Jurkat, Clone E6-1 (cell line): Measurements from ENCODE around the gene SP140L. TPM values are rescaled to one million over a fixed set of nuclear protein-coding genes. Genes with fewer than 3 reads are reported as not detected.
"Not testable (repeated sequence)": the region's sequence is repeated elsewhere in the genome, so short reads cannot be mapped to it uniquely, and the experiment has no call there.

ENCODE experiments used
- DNase-seq: peaks from one replicate; pipeline ENCODE4 v3.0.0-alpha.2; 2011; ENCODE audit warnings: low read depth, low spot score
- H3K4me3 ChIP-seq: 2 replicates; pipeline ENCODE4 v1.5.1; 2011; ENCODE audit warnings: mild to moderate bottlenecking, low read length, control low read depth, moderate library complexity
- polyA plus RNA-seq: library from polyadenylated mRNA; unstranded; fragments of >200 nt; gene quantifications from one replicate; pipeline ENCODE4 v1.2.1, GENCODE V29; 2012; ENCODE audit warnings: missing spikeins; ENCODE audit not compliant: insufficient read length, insufficient read depth

SP140L gene
- polyA plus RNA-seq = 23.8 TPM

DNA sequence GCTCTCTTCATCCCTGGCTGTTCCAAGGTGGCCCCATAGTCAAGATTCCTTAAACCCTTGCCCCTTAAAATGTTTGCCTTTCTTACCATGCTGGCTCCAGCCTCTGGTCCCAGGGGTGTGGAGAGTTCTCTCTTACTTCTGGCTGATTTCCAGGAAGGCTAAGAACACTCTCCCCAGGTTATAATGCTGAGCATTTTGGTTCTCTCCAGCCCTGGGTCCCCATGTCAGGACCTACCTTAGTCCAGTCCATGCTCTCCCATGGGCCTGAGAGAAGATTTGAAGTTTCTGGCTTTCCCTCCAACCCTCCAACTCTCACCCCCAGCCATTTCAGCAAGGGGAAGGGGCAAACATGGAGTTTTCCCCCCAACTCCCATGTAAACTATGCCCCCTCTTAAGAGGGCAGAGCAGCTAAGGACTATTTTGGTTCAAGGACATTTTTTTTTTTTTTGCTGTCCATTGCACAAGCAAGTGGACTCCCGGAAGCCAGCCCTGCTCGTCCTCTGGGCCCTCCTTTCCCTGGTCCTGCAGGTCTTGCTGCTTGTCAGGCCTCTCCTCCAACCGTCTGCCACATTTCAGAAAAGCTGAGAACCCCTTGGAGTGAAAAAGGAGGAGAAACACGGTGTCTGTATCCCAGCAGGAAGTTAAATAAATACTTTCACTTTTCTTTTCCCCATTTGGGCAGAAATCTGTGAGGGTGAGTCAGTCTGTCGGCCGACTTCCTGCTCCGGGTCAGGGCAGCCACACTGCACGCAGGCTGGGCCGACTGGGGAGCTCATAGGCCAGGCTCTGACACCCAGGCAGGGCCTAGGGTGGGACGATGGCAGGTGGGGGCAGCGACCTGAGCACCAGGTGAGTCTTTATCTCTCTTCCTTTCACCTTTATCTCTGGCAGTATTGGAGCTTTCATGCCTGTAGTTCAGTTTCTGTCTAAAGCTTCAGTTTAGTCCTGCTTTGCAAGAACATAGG is at the start of gene SP140L:
SP140L (plus strand) TSS at position 741 of the 965 bp plus-strand sequence; CDS start at position 818, 77 bp downstream.
- H3K4me3 ChIP-seq = peak within 1 kb of the TSS; percentile 61
- DNase-seq = peak; percentile 79

DNA sequence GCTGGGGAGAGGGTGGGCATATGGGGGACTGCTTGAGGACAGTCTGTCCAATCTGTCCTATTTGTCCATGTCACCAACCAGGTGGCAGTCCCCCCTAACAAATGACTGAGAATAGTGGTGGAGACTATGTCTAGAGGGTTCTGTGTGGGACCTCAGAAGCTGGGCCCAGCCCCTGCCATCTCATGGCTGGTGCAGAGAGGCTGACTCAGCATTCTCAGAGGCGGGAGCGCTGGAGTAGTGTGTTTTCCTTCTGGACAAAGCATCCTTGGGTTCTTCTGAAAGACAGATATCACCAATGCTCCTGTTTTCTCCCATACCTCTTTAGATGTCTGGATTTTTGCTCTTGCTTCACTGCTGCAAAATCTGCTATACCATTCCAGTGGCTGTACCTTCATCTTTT is 44.1 kb upstream of the SP140L start:
- H3K4me3 ChIP-seq = no peak overlapping the region
- no peak for DNase-seq

DNA sequence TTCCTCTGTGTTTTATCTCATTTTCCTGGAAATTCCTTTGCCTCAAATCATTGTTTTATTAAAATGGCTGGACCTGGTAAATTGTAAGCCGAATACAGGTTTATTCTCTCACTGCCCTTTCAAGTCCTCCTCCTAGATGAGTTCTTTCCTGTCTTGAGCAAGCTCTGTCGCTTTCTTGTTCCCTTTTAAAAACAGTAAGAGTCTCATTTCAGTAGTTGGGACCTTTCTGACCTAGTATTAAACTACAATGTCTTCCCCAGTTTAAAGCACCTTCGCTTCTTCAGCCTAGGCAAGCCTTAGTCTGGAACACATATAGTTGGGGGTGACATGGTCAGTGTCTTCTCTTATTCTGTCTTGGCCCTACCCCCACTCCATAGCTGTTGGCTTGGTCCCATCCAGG is 40.9 kb upstream of the SP140L start:
- H3K4me3 ChIP-seq = no peak overlapping the region
- DNase-seq = no peak

DNA sequence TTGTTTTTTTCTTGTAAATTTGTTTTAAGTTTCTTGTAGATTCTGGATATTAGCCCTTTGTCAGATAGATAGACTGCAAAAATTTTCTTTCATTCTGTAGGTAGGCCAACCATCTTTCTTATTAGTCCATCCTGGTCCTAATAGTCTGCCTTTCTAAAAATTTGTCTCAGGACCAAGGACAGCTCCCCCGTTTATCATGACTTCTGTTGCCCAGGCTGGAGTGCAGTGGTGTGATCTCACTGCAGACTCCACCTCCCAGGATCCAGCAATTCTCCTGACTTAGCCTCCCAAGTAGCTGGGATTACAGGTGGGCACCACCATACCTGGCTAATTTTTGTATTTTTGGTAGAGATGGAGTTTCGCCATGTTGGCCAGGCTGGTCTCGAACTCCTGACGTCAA is 37.7 kb upstream of the SP140L start:
- DNase-seq = peak; percentile 32
- not testable (repeated sequence) for H3K4me3 ChIP-seq

DNA sequence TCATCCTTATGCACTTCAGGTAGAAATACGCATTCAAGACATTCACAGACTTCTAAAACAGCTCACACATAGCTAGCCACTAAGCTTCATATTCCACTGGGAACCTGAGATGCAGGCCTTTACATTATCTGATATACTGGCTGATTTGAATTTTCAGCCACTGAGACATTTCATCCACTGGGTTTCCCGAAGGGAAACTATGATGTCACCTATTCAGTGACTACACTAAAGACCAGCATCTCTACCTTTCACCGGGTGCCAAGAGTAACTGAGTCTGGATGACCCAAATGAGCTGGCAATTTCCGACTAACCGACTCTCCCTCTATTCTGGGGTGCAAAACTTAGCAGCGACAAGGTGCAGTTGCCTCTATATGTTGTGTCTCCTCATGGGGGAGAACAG is 31.8 kb upstream of the SP140L start:
- H3K4me3 ChIP-seq = no peak overlapping the region
- DNase-seq = no peak

DNA sequence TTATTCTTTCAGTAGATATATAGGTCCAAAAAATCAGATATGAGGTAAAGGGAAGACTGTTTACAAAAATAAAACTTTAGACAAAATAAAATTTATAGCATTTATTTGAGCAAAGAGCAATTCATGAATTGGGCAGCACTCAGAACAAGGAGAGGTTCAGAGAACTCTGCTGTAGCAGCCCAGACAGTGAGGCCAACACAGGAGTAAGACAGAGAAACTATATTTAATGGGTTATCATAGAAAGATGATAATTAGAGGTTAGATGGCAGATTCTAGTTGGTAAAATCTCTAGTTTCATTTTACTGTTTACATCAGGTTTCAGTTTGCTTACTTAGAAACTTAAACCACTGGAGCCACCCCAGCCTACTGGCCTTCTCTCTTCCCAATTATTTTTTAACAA is 30.1 kb upstream of the SP140L start:
- no peak for DNase-seq

DNA sequence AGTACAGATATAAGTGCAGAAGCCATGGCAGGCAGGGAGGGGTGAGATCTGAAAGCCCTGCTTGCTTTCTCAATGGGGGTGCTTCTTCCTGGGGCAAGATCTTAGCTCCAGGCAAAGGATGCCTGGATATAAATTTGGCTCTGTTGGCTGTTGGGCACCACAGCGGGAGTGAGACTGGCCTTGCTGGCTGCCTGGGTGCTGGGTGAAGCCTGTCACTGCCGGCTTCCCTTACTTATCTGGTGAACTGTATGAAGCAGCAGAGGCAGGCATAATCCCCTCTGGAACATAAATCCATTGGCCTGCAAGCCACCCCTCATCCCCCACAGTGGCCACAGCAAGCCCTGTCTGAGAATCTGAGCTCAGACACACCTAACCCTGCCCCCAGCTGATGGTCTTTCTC is 27.4 kb upstream of the SP140L start:
- DNase-seq = no peak

More for the DNA sequence above, 30.1 kb upstream of the SP140L start:
- H3K4me3 ChIP-seq = no peak overlapping the region

DNA sequence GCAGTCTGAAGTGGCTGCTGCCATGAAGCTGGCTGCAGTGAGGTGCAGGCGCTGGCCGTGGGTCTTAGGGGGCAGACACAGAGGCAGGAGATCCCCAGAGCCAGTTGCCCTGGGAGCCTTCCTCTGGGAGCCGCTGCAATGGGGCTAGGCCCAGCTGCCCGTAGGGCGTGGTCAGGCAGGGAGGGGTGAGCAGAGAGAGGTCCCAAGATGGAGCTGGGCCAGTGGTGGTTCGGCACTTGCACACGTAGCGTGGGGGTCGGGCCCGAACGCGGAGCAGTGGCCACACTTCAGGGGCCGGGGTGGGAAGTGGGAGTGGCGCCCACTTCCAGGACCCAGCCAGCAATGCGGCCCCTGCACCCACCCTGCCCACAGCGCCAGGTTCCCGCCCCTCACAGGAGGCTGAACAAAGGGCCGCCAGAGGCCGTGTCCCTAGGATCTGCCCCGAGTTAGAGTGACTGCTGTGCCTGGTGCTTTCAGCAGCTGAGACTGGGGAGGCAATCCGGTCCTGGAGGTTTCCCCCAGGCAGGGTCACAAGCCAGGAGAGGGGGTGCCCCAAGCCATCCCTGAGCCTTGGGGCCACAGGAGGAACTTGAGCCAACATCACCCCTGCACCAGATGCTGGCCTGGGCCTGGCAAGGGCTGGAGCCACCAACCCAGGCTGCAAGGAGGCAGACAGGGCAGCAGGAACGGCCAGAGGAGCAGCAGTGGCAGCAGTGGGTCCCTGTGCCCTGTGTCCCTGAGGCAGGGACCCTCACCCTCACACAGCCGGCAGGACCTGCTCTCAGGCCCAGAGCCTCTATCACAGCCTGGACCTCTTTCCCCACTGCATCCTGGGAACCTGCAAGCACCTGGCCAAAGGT is 21.3 kb upstream of the SP140L start:
- H3K4me3 ChIP-seq = no peak overlapping the region
- no peak for DNase-seq

More for the DNA sequence above, 27.4 kb upstream of the SP140L start:
- no peak overlapping the region for H3K4me3 ChIP-seq

DNA sequence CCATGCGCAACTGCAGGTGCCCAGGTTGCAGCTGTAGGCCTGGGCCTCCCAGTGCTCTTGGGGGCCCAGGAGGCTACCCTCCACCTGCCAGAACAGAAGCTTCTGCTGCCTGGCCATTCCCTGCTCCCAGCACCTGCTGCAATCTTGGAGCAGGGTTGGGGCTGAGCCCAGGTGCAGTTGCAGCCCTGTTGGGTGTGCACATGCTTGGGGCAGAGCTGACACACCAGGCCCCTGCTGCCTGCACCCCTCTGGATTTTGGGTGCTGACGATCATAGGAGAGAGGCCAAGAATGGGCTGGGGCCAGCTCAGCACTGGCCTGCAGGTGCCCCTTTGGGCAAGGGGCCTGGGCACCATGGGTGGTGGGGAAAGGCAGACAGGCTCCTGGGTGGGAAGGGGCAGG is 20.5 kb upstream of the SP140L start:
- DNase-seq = no peak
- no peak overlapping the region for H3K4me3 ChIP-seq

DNA sequence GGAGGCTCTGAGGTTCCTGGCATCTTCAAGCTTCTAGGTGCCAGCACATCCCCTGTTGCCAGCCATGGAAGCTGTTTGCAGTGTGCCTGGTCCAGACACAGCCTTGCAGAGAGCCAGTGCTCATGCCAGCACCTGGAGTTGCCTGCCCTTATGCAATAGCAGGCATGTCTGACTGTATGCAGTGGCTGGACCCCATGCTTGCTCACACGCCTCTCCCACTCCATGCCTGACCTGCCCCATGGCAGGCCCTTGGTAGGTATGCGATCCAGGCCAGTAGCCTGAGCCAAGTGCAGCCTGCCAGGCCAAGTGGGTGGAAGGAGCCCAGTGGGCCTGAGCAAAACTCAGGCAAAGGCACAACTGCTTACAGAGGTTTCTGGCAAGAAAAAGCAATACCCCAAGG is 19.5 kb upstream of the SP140L start:
- no peak overlapping the region for H3K4me3 ChIP-seq
- no peak for DNase-seq

DNA sequence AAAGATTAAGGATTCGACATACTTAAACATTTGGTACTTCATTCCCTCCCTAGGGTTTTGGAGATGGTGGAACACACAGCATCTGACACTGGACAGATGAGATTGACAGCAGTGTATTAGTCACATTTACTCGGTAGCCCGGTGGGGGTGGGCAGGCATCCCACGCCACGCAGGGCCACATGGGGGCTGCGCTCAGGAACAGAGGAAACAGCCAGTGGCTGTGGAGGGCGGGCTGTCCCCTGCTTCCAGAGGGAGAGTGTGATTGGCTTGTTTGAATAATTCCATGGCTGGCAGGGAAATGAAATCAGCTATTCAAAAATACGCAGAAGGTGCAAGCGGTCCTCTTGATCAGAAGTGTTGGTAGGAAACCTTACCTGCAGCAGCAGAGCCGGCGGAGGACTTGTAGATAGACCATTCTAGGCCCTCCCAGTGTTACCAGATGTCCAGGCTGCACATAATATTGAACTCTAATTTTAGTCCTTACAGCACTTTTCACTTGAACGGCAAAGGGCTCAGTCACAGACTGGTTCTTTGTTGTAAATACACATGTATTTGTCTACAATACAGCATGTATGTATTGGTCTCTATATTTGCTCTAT is 18.5 kb upstream of the SP140L start:
- no peak overlapping the region for H3K4me3 ChIP-seq
- no peak for DNase-seq

DNA sequence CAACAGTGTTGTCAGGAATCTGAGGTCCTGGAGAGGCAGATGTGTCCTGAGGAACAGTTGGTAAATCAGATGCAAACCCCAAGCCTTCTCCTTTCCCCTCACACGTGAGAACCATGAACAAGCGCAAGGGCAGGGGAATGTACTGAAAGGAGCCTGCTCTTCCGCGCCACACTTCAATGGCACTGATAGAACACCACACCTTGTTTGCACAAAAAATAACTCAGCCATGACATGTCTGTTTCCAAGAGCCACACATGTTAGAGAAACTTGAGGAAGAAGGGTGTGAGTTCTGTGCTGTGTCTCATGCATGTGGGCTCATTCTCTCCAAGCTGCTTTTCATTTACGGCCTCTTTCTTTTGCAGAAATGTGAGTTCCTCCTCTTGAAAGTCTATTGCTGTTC is 16.2 kb upstream of the SP140L start:
- DNase-seq, H3K4me3 ChIP-seq: not testable (repeated sequence)

DNA sequence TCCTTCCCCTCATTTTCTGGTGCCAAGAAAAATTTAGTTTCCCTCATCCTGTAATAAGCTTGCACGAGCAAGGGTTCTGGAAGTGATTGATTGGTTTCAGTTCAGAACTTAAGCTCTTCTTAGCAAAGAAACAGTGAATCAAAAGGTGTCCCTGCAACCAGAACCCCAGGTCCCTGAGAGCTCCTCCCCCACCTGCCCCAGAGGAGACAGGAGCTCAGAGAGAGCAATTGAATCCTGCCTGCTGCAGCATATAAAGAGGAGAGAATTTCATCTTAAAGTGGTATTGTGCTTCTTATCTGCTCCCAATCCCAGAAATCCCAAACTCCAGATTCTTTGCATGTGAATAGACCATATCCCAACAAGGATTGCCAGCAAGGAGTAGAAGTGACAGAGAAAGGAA is 15.4 kb upstream of the SP140L start:
- H3K4me3 ChIP-seq, DNase-seq: not testable (repeated sequence)

DNA sequence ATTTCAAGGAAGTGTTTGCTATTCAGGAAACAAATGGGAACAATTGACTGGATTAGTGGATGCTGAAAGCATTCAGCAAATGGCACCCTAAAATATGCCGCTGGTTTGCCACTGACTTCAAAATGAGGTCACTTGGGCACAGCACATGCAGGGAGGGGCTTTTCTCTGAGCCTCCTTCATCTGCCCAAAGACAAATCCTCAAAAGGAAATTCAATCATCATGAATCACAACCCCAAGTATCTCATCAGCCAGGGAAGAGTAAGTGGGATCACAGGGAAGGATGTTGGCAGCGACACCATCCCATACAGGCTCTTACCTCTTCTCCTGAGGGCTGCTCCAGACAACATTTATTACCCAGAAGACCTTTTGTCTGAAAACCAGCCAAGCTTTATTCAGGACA is 14.4 kb upstream of the SP140L start:
- no peak overlapping the region for H3K4me3 ChIP-seq
- no peak for DNase-seq

DNA sequence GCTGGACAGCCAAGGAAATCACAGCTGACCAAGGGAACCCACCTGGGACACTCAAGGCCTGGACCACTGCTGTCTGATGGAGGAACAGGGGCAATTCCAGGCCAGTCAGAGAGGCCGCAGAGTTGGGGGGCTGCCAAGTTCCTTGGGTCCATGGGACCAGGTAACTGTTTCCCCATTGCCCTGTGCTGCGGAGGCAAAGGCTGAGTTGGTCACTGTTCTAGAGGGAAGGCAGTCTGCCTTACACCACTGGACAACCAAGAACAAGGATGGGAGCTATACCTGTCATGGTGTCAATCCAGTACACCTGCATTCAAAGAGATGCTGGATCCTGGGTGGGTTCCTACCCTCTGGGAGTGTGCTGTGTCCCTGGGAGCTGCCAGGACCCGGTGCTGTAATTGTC is 9.6 kb upstream of the SP140L start:
- DNase-seq = no peak
- H3K4me3 ChIP-seq = no peak overlapping the region

DNA sequence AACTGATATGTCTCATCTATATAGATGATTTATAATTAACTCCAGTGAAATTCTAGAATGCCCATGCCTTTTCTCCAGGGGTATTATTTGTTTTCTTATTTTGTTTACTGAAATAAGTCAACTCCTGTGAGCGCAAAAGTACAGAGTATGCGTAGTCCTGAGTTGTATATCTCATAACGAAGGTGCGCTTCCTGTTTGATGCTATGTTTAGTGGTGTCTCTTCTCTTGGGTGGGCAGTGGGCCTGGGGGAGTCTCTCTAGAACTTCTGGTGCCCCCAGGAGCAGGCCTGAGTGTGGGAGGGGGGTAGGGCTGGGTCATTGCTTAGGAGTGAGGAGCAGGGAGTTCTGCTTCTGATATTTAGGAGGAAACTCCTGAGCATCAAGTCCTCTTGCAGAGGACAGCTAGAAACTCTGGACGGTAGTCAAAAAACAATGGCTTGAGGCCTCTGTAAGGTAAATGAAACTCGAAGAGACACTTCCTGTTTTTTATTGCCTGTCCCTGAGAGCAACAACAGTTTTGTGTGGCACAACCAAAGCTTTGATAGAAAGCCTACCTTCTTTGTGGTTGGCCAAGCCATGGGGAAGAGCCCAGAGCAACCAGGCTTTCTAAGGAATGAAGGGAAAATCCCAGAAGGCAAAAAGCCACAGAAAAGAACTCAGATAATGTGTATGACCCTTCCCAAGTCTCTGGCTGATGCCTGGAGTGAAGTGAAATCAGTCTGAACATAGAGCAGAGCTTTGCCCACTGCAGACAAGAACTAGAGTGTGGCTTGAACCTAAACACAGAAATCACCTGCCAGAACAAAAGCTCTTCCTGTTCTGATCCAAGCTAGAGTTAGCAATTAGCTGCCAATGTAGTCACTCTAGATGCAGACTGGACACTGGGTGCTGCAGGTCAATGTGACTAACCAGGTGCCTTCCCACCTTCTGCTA is 8.5 kb upstream of the SP140L start:
- H3K4me3 ChIP-seq = peak overlapping the region; percentile 32
- no peak for DNase-seq

DNA sequence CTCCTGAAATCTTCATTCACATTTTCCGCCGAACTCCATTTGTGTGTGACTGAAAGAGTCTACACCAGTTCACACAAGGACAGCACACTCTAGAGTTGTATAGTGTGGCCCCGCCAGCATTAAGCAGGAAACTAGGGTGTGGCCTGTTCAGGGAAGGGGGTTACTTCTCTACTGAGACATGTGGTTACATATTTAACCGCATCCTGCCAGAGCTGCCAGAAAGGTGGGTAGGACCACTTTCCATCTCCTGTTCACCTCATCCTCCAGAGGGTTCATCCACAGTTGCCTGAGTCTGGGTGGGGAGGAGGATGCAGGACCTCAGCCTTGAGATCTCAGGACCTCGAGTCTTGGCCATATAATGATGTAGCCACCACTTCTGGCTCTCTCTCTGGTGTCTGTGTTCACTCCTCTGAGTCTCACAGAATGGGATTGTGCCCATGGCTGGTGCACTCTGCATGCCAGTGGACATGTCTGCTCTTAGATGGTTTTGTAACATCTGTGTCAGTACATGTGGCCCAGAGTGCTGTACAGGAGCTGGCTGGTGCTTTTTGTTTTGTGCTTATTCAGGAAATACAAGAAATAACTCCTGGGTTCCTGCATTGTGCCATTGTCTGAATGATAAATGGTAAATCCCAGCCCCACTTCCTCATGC is 7.7 kb upstream of the SP140L start:
- DNase-seq = peak; percentile 99
- peak overlapping the region; percentile 32 for H3K4me3 ChIP-seq

DNA sequence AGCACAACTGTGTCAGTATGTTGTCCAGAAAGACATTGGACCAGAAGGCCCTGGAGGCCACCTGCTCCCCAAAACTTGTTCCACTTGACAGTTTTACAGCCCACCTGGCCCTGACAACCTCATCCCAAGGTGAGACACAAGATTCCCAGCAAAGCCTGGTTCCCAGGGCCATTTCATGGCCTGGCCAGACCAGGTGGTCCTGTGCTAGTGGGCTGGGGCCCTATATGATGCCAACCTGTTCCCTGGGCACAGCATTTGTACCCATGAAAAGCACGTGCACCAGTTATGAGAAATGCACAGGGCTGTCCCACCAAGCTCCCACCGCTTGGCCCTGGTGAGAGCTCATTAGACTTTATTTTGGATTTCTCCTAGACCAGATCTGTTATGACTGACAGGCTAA is 6.0 kb upstream of the SP140L start:
- no peak for DNase-seq
- no peak overlapping the region for H3K4me3 ChIP-seq
